Nephron progenitor cell (in vitro differentiated cells): ENCODE results near the gene BTLA.
"Not testable (repeated sequence)": the region's sequence is repeated elsewhere in the genome, so short reads cannot be mapped to it uniquely, and the experiment has no call there.

Source experiments
- DNase-seq: peaks from one replicate; pipeline ENCODE4 v3.0.0; 2021
- H3K27ac Mint-ChIP-seq: 2 replicates; pipeline ENCODE4 v1.8.0; 2021; ENCODE audit warnings: mild to moderate bottlenecking, moderate library complexity, mixed read lengths
- H3K27me3 Mint-ChIP-seq: 2 replicates; pipeline ENCODE4 v1.8.0; 2021; ENCODE audit warnings: mild to moderate bottlenecking, low read depth, mixed read lengths; ENCODE audit not compliant: poor library complexity
- H3K36me3 Mint-ChIP-seq: 2 replicates; pipeline ENCODE4 v1.8.0; 2021; ENCODE audit warnings: low read depth, mixed read lengths
- H3K4me1 Mint-ChIP-seq: 2 replicates; pipeline ENCODE4 v1.8.0; 2021; ENCODE audit warnings: mixed read lengths
- H3K4me3 Mint-ChIP-seq: 2 replicates; pipeline ENCODE4 v1.8.0; 2021; ENCODE audit warnings: mild to moderate bottlenecking, moderate library complexity, mixed read lengths
- H3K9me3 Mint-ChIP-seq: 2 replicates; pipeline ENCODE4 v1.8.0; 2021; ENCODE audit warnings: mild to moderate bottlenecking, moderate library complexity, mixed read lengths
- TF ChIP-seq, protein P1 (sequence below): fragments of 200-600 bp; sonication (generic); IDR thresholded peaks from 2 replicates; pipeline ENCODE4 v1.5.0; 2021; ENCODE audit warnings: antibody characterized with exemption

Gene BTLA

DNA sequence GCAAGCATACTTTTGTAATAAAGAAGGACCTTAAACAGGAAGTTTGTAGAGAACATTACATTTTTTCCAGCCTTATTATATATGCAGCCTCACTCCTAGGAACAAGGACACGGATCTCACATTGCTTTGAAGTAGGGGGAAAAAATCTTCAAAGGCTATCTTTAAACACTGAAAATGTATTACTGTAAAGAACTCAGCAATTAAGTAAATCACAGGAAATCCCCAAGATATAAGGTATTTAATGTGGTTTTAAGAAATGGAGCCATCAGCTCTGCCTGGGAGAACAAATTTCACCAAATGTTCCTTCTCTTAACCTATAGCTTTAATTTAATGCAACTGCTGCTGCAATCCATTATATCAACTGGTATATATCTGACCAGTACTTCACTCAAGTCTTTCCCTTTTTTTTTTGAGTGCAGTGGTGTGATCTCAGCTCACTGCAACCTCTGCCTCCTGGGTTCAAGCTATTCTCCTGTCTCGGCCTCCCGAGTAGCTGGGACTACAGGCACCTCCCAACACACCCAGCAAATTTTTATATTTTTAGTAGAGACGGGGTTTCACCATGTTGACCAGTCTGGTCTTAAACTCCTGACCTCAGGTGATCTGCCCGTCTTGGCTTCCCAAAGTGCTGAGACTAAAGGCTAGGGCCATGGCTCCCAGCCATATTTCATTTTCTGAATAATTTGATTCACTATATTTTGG is 2.8 kb downstream of the BTLA start:
- Mint-ChIP-seq H3K4me1 (no peaks in the 10 kb centered on the region), H3K9me3 (peaks cover 8% of the 10 kb centered on the region), H3K36me3 (no peaks in the 10 kb centered on the region), H3K4me3 (no peak overlapping the region), H3K27me3 (no peaks in the 10 kb centered on the region), H3K27ac (no peak overlapping the region)
- no peak for DNase-seq
- TF ChIP-seq, protein P1, sequence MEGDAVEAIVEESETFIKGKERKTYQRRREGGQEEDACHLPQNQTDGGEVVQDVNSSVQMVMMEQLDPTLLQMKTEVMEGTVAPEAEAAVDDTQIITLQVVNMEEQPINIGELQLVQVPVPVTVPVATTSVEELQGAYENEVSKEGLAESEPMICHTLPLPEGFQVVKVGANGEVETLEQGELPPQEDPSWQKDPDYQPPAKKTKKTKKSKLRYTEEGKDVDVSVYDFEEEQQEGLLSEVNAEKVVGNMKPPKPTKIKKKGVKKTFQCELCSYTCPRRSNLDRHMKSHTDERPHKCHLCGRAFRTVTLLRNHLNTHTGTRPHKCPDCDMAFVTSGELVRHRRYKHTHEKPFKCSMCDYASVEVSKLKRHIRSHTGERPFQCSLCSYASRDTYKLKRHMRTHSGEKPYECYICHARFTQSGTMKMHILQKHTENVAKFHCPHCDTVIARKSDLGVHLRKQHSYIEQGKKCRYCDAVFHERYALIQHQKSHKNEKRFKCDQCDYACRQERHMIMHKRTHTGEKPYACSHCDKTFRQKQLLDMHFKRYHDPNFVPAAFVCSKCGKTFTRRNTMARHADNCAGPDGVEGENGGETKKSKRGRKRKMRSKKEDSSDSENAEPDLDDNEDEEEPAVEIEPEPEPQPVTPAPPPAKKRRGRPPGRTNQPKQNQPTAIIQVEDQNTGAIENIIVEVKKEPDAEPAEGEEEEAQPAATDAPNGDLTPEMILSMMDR = no peak

DNA sequence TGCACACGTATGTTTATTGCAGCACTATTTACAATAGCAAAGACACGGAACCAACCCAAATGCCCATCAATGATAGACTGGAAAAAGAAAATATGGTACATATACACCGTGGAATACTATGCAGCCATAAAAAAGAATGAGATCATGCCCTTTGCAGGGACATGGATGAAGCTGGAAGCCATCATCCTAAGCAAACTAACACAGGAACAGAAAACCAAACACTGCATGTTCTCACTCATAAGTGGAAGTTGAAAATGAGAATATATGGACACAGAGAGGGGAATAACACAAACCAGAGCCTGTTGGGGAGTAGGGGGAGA is 4.9 kb downstream of the BTLA start:
- H3K27me3 Mint-ChIP-seq, H3K4me1 Mint-ChIP-seq, H3K27ac Mint-ChIP-seq, H3K36me3 Mint-ChIP-seq, H3K9me3 Mint-ChIP-seq, DNase-seq, H3K4me3 Mint-ChIP-seq: not testable (repeated sequence)

DNA sequence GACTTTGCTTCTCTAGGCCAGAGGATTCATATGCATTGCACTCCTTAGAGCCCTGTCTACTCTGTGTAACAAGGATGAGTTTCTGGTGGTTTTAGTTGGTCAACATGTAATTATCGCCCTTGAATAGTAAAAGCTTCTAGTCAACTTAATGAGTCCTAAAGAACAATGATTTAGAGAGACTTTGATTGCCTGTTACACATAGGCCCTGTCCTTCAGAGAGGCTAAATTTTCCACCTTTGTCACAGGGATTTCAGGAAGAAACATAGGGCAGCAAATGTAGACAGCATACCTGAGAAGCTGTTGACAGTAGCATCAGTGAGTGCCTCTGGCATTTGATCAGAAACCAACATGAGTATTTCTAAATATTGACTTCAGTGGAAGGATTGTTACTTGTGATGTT is 7.1 kb downstream of the BTLA start:
- Mint-ChIP-seq H3K4me3 (no peak overlapping the region), H3K27ac (no peak overlapping the region), H3K4me1 (no peaks in the 10 kb centered on the region), H3K36me3 (no peaks in the 10 kb centered on the region), H3K27me3 (no peaks in the 10 kb centered on the region), H3K9me3 (peaks cover 8% of the 10 kb centered on the region)
- DNase-seq = no peak
- TF ChIP-seq, protein P1 = no peak

DNA sequence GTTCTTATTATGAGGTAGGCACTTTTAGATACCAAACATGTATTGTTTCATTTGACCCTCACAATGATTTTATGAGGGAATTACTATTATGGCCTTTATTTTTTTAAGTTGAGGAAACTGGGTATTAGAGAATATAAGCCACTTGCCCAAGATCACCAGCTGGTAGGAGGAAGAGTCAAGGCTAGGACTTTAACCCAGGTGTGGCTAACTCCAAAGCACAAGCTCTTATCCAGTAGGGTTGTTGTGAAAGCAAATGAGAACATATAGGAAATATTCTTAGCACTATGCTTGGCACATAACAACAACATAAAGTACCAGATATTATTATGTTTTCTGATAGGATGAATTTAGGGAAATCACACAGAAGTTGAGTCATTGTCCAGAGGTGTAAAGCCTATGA is 7.9 kb downstream of the BTLA start:
- Mint-ChIP-seq H3K36me3 (no peaks in the 10 kb centered on the region), H3K4me3 (no peak overlapping the region), H3K9me3 (peaks cover 8% of the 10 kb centered on the region), H3K4me1 (no peaks in the 10 kb centered on the region), H3K27ac (no peak overlapping the region), H3K27me3 (no peaks in the 10 kb centered on the region)
- DNase-seq = no peak
- TF ChIP-seq, protein P1 = no peak

DNA sequence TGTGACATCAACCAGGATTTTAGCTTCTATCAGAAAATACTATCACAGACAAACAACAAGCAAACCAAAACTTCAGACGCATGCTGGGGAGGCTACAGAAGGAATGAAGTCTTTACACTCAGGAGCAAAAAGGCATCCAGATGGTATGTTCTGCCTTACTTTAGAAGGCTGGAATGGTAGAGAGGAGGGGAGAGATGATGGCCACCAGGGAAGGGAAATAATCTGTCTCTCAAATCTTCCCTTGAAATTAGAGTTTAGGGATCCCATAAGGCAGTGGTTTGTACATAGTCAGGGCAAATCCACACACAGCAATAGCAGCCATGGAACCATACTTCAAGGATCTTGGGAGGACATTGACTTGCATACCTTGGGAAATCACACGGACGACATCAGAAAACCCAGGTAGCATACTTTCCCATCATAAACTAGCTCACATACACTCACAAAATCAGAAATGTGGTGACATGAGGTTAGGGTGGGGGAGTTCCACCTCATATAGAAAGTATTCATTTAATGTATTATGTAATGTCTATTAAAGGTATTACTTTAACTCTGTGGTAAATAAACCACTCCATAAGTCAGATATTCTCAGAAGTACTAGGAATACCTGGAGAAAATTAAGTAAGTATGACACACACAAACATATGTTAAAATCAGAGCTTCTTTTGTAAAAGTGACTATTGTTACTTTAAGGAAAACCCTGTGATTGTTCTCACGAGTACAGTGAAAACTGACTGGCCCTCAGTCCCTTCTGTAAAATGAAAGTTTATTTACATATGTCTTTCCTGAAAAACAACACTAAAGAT is 9.4 kb downstream of the BTLA start:
- TF ChIP-seq, protein P1 = no peak
- peaks cover 8% of the 10 kb centered on the region for H3K9me3 Mint-ChIP-seq
- H3K4me1 Mint-ChIP-seq = no peaks in the 10 kb centered on the region
- no peak for DNase-seq
- no peaks in the 10 kb centered on the region for H3K36me3 Mint-ChIP-seq
- no peak overlapping the region for H3K27ac Mint-ChIP-seq
- H3K4me3 Mint-ChIP-seq = no peak overlapping the region
- peaks cover 3% of the 10 kb centered on the region for H3K27me3 Mint-ChIP-seq

DNA sequence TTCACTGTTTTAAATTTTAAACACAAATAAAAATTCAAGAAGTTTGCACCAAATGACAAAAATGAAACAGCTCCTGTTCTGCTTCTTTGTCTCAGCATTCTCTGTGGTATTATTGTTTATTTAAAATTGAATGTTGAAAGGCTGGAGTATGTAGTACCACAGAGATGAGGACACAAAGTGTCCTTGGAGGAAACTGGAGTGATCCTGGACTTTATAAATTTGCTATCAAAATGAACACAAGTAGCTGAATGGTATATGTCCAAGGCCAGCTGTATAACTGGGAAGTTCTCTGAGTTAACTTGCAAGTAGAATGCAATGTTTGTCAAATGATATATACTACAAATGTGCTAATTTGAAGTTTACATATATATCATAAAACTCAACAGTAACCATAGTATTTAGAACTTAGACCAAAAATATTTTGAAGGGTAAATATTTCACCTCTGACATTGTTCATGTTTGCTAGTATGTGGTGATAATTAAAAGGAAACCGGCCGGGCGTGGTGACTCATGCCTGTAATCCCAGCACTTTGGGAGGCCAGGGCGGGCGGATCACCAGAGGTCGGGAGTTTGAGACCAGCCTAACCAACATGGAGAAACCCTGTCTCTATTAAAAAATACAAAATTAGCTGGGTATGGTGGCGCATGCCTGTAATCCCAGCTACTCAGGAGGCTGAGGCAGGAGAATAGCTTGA is 12.3 kb downstream of the BTLA start:
- H3K9me3 Mint-ChIP-seq = no peaks in the 10 kb centered on the region
- H3K27ac Mint-ChIP-seq = no peak overlapping the region
- peaks cover 3% of the 10 kb centered on the region for H3K27me3 Mint-ChIP-seq
- TF ChIP-seq, protein P1 = no peak
- no peak for DNase-seq
- no peak overlapping the region for H3K4me3 Mint-ChIP-seq
- no peaks in the 10 kb centered on the region for H3K4me1 Mint-ChIP-seq
- H3K36me3 Mint-ChIP-seq = no peaks in the 10 kb centered on the region
